ENCODE data around the gene RAB11FIP4. TPM values are rescaled to one million over a fixed set of nuclear protein-coding genes. Genes with fewer than 3 reads are reported as not detected.

The RAB11FIP4 gene
- total RNA-seq, 2 donors from 2014 or later: 0.68 to 3.7 TPM

DNA sequence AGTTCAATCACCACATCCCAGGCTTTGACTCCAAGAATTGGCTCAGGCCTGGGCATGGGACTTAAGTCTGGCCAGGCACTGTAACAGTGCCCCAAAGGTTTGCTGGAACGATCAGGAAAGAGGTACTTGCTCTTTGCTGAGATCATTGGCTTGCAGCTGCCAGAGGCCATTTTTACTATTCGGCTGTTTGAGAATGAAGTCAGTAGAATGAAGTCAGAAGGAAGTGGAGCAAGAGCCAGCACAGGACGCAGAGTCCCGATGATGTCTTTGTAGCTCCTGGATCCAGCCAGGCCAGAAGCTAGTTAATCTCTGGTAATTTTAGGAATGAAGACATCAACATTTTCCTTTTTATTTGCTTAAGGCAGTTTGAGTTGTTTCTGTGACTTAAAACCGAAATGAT, 195.5 kb downstream of the RAB11FIP4 start:
- Histone ChIP-seq H3K27me3 (replicated peaks; ENCODE audit: insufficient read depth) (no peaks in the 10 kb centered on the region), H3K27ac (peak overlapping the region; percentile 66 to 73), H3K9me3 (no peaks in the 10 kb centered on the region), H3K36me3 (no peaks in the 10 kb centered on the region), H3K4me3 (no peak overlapping the region), H3K4me1 (ENCODE audit: control insufficient read depth in 1 of 2, low read depth in 2 of 2) (peaks cover 16 to 37% of the 10 kb centered on the region in 2 donors)
- ATAC-seq (ENCODE audit: insufficient number of reproducible peaks, low FRiP score, low read depth) (peak; percentile 27), DNase-seq (ENCODE audit: low spot score) (no peak)
- TF ChIP-seq, protein P1, sequence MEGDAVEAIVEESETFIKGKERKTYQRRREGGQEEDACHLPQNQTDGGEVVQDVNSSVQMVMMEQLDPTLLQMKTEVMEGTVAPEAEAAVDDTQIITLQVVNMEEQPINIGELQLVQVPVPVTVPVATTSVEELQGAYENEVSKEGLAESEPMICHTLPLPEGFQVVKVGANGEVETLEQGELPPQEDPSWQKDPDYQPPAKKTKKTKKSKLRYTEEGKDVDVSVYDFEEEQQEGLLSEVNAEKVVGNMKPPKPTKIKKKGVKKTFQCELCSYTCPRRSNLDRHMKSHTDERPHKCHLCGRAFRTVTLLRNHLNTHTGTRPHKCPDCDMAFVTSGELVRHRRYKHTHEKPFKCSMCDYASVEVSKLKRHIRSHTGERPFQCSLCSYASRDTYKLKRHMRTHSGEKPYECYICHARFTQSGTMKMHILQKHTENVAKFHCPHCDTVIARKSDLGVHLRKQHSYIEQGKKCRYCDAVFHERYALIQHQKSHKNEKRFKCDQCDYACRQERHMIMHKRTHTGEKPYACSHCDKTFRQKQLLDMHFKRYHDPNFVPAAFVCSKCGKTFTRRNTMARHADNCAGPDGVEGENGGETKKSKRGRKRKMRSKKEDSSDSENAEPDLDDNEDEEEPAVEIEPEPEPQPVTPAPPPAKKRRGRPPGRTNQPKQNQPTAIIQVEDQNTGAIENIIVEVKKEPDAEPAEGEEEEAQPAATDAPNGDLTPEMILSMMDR (IDR thresholded peaks at IDR 0.05): no peak

DNA sequence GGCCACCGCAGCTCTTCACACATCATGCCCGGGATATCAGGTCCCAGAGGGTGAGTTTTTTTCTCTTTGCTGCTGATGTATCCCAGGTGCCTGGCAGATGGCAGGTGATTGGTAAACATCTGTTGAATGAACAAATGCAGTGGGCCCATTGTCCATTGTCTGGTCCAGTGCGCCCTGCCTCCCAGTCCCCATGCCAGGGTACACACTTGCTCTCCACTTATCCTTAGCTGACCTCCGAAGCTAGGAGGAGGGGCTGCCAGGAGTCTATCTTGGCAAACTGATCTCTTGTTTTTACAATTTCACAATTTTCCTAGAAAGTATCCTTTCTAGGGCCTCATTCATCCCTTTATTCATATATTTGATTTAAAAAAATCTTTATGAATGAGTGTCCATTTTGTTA, 196.0 kb downstream of the RAB11FIP4 start:
- ATAC-seq (ENCODE audit: insufficient number of reproducible peaks, low FRiP score, low read depth): peak; percentile 12
- no peaks in the 10 kb centered on the region for H3K27me3 ChIP-seq (replicated peaks; ENCODE audit: insufficient read depth)
- TF ChIP-seq, protein P1 (IDR thresholded peaks at IDR 0.05): no peak
- no peak for DNase-seq (ENCODE audit: low spot score)
- no peaks in the 10 kb centered on the region for H3K36me3 ChIP-seq
- no peaks in the 10 kb centered on the region for H3K9me3 ChIP-seq
- H3K27ac ChIP-seq: peak overlapping the region; percentile 66 to 73
- no peak overlapping the region for H3K4me3 ChIP-seq
- H3K4me1 ChIP-seq (ENCODE audit: control insufficient read depth in 1 of 2, low read depth in 2 of 2): peaks cover 11 to 32% of the 10 kb centered on the region in 2 donors

Other genes starting within 250 kb of the RAB11FIP4 start
- gene OMG, start 94.4 kb upstream of the RAB11FIP4 start, total RNA-seq: not detected
- 10 to 100 TPM; 14.4 to 18.5 TPM for gene EVI2B, start 77.6 kb upstream of the RAB11FIP4 start, total RNA-seq
- gene EVI2A, start 70.1 kb upstream of the RAB11FIP4 start, total RNA-seq: 10 to 100 TPM in 1 of 2 donors, 1 to 10 TPM in 1; 7.6 to 15.5 TPM